GM12891 (cell line): ENCODE measurements around the gene CXCL6.

Source experiments
- POLR2A ChIP-seq: IDR thresholded peaks from 2 replicates; pipeline ENCODE4 v1.6.1; 2011; ENCODE audit warnings: low read depth, low read length, control low read depth
- TAF1 ChIP-seq: IDR thresholded peaks from 2 replicates; pipeline ENCODE4 v1.6.1; 2011; ENCODE audit warnings: low read depth, low read length, control low read depth

DNA sequence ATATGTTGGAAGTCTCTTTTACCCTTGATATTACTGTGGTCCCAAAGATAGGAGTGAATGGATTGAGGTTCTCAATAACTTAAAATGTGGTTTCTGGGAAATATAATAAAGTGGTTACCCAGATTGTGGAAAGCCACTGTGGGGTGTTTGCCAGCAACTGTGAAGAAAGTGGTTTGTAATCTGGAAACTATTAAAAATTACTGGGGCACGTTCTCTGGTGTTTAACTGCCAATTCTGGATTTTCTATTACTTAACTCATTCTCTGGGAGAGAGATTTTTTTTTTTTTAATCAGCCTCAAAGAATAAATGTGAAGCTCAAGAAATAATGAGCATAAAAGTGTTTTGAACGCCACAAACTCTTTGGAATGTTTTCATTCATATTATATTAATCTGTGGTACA, 4.9 kb upstream of the CXCL6 start:
- TF ChIP-seq TAF1 (no peak), POLR2A (no peak)
